MV-4-11 (cell line): ENCODE data around the gene HSPD1.
"Not testable (repeated sequence)": the region's sequence is repeated elsewhere in the genome, so short reads cannot be mapped to it uniquely, and the experiment has no call there.

Experiments used
- DNase-seq: peaks from one replicate; lab custom pipeline; 2025; lab: John Stamatoyannopoulos, UW

HSPD1 gene

DNA sequence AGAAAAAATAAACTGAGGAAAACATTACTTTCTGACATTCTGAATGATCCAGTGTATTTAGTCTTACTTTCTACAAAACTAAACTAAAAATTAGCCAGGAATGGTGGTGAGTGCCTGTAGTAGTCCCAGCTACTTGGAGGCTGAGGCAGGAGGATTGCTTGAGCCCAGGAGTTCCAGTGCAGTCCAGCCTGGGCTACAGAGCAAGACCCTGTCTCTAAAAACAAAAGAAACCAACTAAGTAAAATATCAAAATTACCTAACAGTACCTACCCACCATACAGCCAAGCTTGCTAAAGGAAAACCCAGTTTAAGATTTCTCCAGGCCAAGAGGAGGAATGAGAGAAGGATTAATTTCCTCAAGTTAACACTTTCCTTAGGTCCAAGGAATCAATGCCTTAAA, 2.9 kb downstream of the HSPD1 start:
- no peak for DNase-seq

DNA sequence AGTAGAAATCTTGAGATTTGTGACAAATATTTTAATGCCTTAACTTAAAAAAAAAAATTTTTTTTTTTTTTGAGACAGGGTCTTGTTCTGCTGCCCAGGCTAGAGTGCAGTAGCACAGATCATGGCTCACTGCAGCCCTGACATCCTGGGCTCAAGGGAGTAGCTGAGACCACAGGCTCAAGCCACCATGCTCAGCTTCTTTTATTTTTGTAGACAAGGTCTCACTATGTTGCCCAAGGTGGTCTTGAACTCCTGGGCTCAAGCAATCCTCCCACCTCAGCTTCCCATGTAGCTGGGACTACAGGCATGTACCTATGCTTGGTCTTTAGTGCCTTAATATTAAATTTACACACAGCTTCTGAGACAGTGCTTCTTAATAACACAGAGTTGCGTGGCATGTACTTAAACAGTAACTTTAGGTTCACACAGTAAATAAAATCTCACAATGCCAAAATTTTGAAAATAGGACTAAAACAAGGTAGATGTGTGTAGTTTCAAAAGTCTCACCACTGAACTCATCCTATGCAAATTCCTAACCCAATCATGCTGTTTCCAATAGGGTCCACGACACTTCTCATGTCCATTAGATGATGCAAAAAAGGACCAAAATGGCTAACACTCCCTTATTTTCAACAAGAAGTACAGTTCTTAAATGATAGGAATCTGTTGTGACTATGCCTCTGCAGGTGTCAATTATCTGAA, 4.1 kb downstream of the HSPD1 start:
- DNase-seq: no peak

GRCh38 chr2:197487385-197487784, 12.3 kb downstream of the HSPD1 start:
- DNase-seq: no peak

- no peak for DNase-seq
Measured at GRCh38 chr2:197486175-197486574, 13.5 kb downstream of the HSPD1 start.

DNA sequence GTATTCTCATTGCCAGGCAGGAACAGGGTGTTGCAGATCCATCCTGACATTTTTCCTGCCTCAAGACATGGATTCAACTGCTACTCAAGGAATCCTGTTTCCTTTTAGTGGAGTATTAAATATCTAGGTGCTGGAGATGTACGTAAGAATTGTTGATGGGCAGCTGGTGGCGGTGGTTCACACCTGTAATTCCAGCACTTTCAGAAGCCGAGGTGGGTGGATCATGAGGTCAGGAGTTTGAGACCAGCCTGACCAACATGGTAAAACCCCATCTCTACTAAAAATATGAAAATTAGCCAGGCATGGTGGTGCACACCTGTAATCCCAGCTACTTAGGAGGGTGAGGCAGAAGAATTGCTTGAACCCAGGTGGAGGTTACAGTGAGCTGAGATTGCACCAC, 15.4 kb downstream of the HSPD1 start:
- not testable (repeated sequence) for DNase-seq

GRCh38 chr2:197480165-197481036, 19.2 kb downstream of the HSPD1 start:
- DNase-seq: no peak

DNA sequence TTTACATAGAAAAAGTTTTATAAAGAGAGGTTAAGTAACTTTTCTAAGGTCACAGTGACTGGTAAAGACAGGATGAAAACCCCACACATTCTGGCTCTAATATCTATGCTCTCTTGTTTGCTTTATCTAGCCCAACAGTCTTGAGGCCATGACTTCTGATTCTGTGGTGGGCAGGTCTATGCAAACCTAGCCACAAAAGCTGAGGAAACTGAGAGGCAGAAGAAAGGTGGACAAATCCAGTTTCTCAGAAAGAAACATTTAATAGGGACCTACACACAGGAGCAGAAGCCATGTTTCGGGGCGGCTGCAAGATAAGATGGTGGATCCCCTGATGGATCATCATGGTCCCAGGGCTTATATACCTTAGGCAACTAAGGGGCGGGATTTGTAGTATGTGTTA, 21.8 kb downstream of the HSPD1 start:
- no peak for DNase-seq

DNA sequence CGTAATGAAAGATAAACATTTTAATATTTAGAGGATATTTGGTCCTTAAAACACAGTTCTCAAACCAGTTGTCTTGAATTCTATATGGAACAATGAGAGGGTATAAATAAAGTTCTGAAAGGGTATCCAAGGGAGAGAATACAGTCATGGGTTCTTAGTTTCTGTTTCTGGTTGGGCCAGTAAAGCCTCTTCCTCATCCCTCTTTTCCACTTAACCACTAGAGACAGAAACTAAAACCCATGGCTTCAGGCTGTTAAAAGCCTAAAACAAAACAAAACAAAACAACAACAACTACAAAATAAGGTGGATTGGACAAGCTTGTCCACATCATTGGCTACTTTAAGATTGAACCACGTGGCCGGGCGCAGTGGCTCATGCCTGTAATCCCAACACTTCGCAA, 27.5 kb downstream of the HSPD1 start:
- DNase-seq: peak; percentile 29

DNA sequence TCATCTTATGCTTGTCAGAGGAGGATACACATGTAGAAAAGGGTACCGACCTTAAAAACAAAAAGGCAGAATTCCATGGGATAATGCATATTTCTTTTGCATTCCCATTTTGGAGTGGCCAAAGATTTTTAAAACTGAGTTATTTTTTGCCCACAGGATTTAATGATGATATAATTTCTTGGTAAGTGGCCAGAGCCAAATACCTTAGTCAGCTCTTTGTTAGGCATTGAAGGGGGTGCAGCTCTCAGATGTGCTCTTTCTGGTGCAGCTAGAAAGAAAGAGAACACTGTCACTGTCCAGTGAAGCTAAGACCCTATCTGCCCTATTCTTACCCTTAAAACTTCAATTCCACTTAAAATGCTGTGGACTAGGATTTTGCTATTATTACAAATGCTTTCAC, 35.5 kb downstream of the HSPD1 start:
- no peak for DNase-seq

- DNase-seq: no peak
Measured at GRCh38 chr2:197461057-197461456, 38.6 kb downstream of the HSPD1 start.

DNA sequence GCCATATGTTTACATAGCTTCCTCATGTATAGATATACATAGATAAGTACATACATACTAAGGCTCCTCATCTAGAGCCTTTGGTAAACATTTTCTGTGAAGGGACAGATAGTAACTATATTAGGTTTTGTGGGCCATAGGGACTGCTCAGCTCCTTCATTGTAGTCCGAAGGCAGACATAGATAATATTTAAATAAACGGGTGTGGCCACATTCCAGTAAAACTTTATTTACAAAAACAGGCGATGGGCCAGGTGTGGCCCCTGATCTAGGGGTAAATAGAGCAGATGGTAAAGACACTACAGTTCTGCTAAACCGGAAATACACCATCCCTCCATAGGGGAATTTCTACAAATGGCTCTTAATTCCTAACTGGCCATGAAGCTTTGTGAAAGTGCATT, 39.0 kb downstream of the HSPD1 start:
- DNase-seq: no peak

DNA sequence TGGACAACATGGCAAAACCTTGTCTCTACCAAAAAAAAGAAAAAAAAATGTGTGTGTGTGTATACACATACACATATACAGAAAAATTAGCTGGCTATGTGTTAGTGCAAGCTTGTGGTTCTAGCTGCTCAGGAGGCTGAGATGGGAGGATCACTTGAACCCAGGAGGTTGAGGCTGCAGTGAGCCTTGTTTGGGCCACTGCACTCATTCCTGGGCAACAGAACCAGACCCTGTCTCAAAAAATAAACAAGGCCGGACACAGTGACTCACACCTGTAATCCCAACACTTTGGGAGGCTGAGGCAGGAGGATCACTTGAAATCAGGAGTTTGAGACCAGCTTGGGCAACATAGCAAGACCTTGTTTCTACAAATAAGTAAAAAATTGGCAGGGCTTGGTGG, 44.2 kb downstream of the HSPD1 start:
- no peak for DNase-seq

DNA sequence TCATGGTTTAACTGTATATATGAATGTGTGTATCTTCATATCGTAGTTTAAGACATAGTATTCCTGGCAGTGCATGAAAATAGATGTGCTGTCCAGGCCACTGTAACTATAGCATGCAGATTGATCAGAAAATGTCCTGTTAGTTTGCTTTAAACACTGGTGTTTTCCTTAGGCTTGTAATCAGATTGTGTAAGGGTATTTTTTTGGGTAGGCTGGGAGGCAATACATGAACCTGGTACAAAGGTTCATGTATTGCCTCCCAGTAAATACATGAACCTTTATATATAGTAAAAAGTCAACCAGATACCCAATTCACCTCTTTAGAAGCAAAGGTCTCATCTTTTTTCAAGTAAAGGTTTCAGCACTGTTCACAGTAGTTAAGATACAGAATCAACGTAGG, 44.7 kb downstream of the HSPD1 start:
- no peak for DNase-seq

- DNase-seq: no peak
Measured at GRCh38 chr2:197453914-197454398, 45.7 kb downstream of the HSPD1 start.

DNA sequence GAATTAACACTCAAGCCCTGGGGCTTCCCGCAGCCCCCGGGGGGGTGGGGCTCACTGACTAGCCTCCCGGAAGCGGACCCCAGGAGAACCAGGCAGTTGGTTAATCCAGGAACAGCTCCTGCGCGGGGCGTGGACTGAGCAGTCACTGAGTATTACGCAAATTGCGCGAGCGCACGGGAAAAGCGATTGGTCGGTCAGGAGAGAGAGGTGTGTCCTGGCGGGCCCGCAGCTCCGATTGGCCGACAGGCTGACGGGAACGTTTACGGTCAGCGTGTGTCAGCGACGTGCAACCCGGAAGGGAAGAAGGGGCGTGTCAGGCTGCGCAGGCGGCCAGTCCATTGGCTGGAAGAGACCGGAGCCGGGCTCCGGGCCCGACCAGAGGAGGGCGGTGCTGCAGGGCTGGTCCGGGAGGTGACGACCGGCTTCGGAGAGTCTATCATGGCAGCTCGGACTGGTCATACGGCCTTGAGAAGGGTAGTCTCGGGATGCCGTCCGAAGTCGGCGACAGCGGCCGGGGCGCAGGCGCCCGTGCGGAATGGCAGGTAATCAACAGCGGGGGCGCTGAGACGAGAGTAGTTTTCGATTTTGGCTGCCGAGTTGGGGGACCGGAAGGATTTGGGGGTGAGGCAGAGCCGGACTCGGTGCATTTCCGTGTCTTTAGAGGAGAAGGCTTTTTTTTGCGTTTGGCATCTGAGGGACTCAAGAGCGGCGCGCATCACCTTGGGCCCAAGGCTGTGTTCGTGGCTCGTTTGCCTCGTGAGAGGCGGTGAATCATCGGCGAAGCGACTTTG, 46.3 kb downstream of the HSPD1 start, which contains the start of gene COQ10B:
COQ10B (plus strand) TSS at position 430 of the 791 bp plus-strand sequence; CDS start at position 439, 9 bp downstream.
- peak; percentile 100 for DNase-seq

- no peak for DNase-seq
Measured at GRCh38 chr2:197452754-197453122, 46.9 kb downstream of the HSPD1 start.

- DNase-seq: not testable (repeated sequence)
Measured at GRCh38 chr2:197450935-197451358, 48.7 kb downstream of the HSPD1 start.

DNA sequence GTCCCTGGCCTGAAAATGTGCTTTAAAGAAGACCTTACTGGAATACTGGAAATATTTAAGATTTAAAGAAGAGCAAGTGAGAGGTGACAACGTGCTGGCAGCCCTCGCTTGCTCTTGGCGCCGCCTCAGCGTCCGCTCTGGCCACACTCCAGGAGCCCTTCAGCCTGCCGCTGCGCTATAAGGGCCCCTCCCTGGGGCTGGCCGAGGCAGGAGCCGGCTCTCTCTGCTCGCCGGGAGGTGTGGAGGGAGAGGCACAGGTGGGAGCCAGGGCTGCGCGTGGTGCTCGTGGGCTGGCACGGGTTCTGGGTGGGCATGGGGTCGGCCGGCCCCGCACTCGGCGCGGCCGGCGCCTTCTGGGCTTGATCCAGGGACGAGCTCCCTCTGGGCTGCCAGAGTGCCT, 49.2 kb downstream of the HSPD1 start:
- no peak for DNase-seq

DNA sequence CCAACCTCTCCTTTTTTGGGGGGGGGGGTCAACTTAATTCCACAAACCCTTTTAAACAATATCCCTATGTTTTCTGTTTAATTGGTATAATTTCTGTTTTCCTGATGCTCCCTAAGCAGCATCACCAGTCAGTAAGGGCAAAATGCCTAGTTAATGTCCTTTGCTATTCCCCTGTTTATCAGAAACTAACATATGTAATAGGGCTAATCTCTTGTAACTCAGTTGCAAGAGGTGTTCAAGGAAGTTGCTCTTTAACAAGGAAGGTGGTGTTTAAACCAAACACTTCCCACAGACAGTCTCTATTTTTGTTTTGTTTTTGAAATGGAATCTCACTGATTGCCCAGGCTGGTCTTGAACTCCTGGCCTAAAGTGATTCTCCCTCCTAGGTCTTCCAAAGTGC, 52.8 kb downstream of the HSPD1 start:
- DNase-seq: no peak

- DNase-seq: no peak
Measured at GRCh38 chr2:197445746-197446145, 53.9 kb downstream of the HSPD1 start.

GRCh38 chr2:197442857-197443256, 56.8 kb downstream of the HSPD1 start:
- peak; percentile 38 for DNase-seq

- DNase-seq: no peak
Measured at GRCh38 chr2:197437380-197437779, 62.3 kb downstream of the HSPD1 start.
